ENCODE results near the gene FUOM. TPM values are rescaled to one million over a fixed set of nuclear protein-coding genes. Genes with fewer than 3 reads are reported as not detected.
A peak's percentile ranks its signal among the peaks of the same experiment; 100 is the strongest.

The FUOM gene
- total RNA-seq, 2 donors from 2014 or later: 13.1 to 26.1 TPM

GRCh38 chr10:133391761-133392518 is 34.1 kb upstream of the FUOM start:
- peaks cover 10 to 15% of the 10 kb centered on the region in 2 donors for H3K4me1 ChIP-seq (ENCODE audit: control insufficient read depth in 1 of 2, low read depth in 2 of 2)
- no peak overlapping the region for H3K27ac ChIP-seq
- no peak overlapping the region for H3K4me3 ChIP-seq
- ATAC-seq (ENCODE audit: insufficient number of reproducible peaks, low FRiP score, low read depth) (no peak), DNase-seq (ENCODE audit: low spot score) (no peak)
- no peaks in the 10 kb centered on the region for H3K9me3 ChIP-seq
- H3K36me3 ChIP-seq: peaks cover 3% of the 10 kb centered on the region
- TF ChIP-seq CTCF (IDR thresholded peaks at IDR 0.05): no peak
- H3K27me3 ChIP-seq (replicated peaks; ENCODE audit: insufficient read depth): no peaks in the 10 kb centered on the region

GRCh38 chr10:133391249-133391635 is 33.4 kb upstream of the FUOM start:
- TF ChIP-seq CTCF (IDR thresholded peaks at IDR 0.05): no peak
- no peak for ATAC-seq (ENCODE audit: insufficient number of reproducible peaks, low FRiP score, low read depth)
- no peak for DNase-seq (ENCODE audit: low spot score)
- Histone ChIP-seq H3K36me3 (peaks cover 3% of the 10 kb centered on the region), H3K9me3 (no peaks in the 10 kb centered on the region), H3K27ac (no peak overlapping the region), H3K4me1 (ENCODE audit: control insufficient read depth in 1 of 2, low read depth in 2 of 2) (peaks cover 10 to 15% of the 10 kb centered on the region in 2 donors), H3K4me3 (no peak overlapping the region), H3K27me3 (replicated peaks; ENCODE audit: insufficient read depth) (no peaks in the 10 kb centered on the region)

- TF ChIP-seq CTCF (IDR thresholded peaks at IDR 0.05): no peak
- peaks cover 3% of the 10 kb centered on the region for H3K36me3 ChIP-seq
- H3K27ac ChIP-seq: no peak overlapping the region
- no peaks in the 10 kb centered on the region for H3K9me3 ChIP-seq
- H3K4me1 ChIP-seq (ENCODE audit: control insufficient read depth in 1 of 2, low read depth in 2 of 2): peaks cover 10 to 15% of the 10 kb centered on the region in 2 donors
- ATAC-seq (ENCODE audit: insufficient number of reproducible peaks, low FRiP score, low read depth) (no peak), DNase-seq (ENCODE audit: low spot score) (no peak)
- H3K4me3 ChIP-seq: no peak overlapping the region
- H3K27me3 ChIP-seq (replicated peaks; ENCODE audit: insufficient read depth): no peaks in the 10 kb centered on the region
These were observed 32.9 kb upstream of the FUOM start for GRCh38 chr10:133390597-133391248.

GRCh38 chr10:133388973-133389818 is 31.4 kb upstream of the FUOM start:
- DNase-seq (ENCODE audit: low spot score): no peak
- Histone ChIP-seq H3K36me3 (peaks cover 3% of the 10 kb centered on the region), H3K4me3 (peak overlapping the region; percentile 50), H3K9me3 (no peaks in the 10 kb centered on the region), H3K4me1 (ENCODE audit: control insufficient read depth in 1 of 2, low read depth in 2 of 2) (peaks cover 4% of the 10 kb centered on the region in 2 donors), H3K27me3 (replicated peaks; ENCODE audit: insufficient read depth) (no peaks in the 10 kb centered on the region), H3K27ac (no peak overlapping the region)
- ATAC-seq (ENCODE audit: insufficient number of reproducible peaks, low FRiP score, low read depth): no peak
- no peak for TF ChIP-seq CTCF (IDR thresholded peaks at IDR 0.05)

Measured in thoracic aorta (tissue), 2 donors.